Caki2 (cell line): ENCODE results near the gene RDH5. TPM values are rescaled to one million over a fixed set of nuclear protein-coding genes. Genes with fewer than 3 reads are reported as not detected.

Experiments used
- DNase-seq: peaks from one replicate; pipeline ENCODE4 v3.0.0-alpha.2; 2015; ENCODE audit warnings: low read depth
- in situ Hi-C: cut with HindIII; loops from 2 replicates; pipeline ENCODE4 v1.10.0; 2016; ENCODE audit warnings: low sequenced_read_pairs, low pct_unique_long_range_greater_than_20kb, mixed read lengths
- total RNA-seq: library from RNA; depleted of rRNA; stranded (reverse); fragments of >200 nt; shearing (Covaris generic); gene quantifications from 2 replicates; pipeline ENCODE4 v1.2.3, GENCODE V29; 2014; ENCODE audit warnings: low replicate concordance

Gene RDH5
- total RNA-seq, 1 experiment from 2014 or later = 2.9 TPM

- DNase-seq = no peak
- in situ Hi-C loops = no loop called here
These were observed 26.0 kb upstream of the RDH5 start for GRCh38 chr12:55694188-55694515.

GRCh38 chr12:55694651-55695050, 25.5 kb upstream of the RDH5 start:
- in situ Hi-C loops = no loop called here

GRCh38 chr12:55695349-55695748, 24.8 kb upstream of the RDH5 start:
- in situ Hi-C loops = no loop called here

More at GRCh38 chr12:55694651-55695050, 25.5 kb upstream of the RDH5 start:
- no peak for DNase-seq

GRCh38 chr12:55696141-55696540, 24.1 kb upstream of the RDH5 start:
- DNase-seq = no peak
- in situ Hi-C loops = no loop called here

More at GRCh38 chr12:55695349-55695748, 24.8 kb upstream of the RDH5 start:
- no peak for DNase-seq

GRCh38 chr12:55696796-55697462, 23.3 kb upstream of the RDH5 start:
- in situ Hi-C loops = no loop called here
- DNase-seq = no peak

GRCh38 chr12:55697686-55698085, 22.5 kb upstream of the RDH5 start:
- in situ Hi-C loops = no loop called here
- no peak for DNase-seq

GRCh38 chr12:55698241-55698955, 21.8 kb upstream of the RDH5 start:
- in situ Hi-C loops = no loop called here
- DNase-seq = no peak

- in situ Hi-C loops = no loop called here
- no peak for DNase-seq
These were observed 21.2 kb upstream of the RDH5 start for GRCh38 chr12:55698965-55699364.

GRCh38 chr12:55699471-55700055, 20.6 kb upstream of the RDH5 start:
- no peak for DNase-seq
- in situ Hi-C loops = no loop called here

- DNase-seq = no peak
- in situ Hi-C loops = no loop called here
These were observed 19.8 kb upstream of the RDH5 start for GRCh38 chr12:55700255-55701018.

GRCh38 chr12:55702861-55703260, 17.3 kb upstream of the RDH5 start:
- DNase-seq = no peak
- in situ Hi-C loops = no loop called here

GRCh38 chr12:55703288-55703687, 16.9 kb upstream of the RDH5 start:
- in situ Hi-C loops = no loop called here

GRCh38 chr12:55703901-55704761, 16.1 kb upstream of the RDH5 start:
- DNase-seq = no peak
- in situ Hi-C loops = no loop called here

More at GRCh38 chr12:55703288-55703687, 16.9 kb upstream of the RDH5 start:
- DNase-seq = no peak

- in situ Hi-C loops = no loop called here
- DNase-seq = no peak
These were observed 15.1 kb upstream of the RDH5 start for GRCh38 chr12:55704824-55705718.

GRCh38 chr12:55705782-55706402, 14.3 kb upstream of the RDH5 start:
- DNase-seq = no peak
- in situ Hi-C loops = no loop called here

- DNase-seq = no peak
These were observed 13.5 kb upstream of the RDH5 start for GRCh38 chr12:55706568-55707218.

More at GRCh38 chr12:55706568-55707218, 13.5 kb upstream of the RDH5 start:
- in situ Hi-C loops = no loop called here
